ENCODE data around the gene MAGI2.
"Not testable (repeated sequence)": the region's sequence is repeated elsewhere in the genome, so short reads cannot be mapped to it uniquely, and the experiment has no call there.

Gene MAGI2

DNA sequence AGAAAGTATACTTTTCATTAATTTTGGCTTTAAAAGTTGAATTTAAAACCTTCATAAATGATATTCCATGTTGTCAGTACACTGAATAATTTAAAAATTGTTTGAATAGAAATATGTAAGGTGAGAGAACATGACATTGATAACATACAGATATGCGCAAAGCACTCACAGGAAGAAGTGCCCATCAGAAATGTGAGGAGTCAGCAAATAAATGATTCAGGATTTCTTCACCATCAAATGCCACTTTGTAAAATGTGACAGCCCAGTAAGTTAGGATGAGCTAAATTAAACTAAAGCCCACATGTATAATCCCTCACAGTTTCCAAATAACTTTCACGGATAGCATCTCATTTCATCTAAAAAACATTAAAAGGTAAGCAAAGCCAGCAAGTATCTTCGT lies 417.6 kb downstream of the MAGI2 start:
- no peak for DNase-seq

DNA sequence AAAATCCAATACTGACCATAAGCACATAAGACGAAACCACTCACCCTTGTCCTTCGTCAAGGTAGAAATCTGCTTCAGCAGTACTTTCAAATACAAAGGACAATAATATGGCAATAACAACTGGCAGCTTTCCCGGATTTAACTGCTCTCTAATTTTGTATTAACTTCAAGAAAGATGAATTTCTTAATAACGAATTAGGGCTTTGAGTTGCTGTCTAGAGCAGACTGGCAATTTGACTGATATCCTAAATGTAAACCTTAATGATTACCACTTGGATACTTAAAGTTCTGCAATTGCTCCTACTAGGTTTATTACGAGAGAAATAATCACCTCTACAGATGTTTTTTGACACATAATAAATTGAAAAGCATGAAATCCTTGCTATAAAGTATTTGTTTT lies 418.7 kb downstream of the MAGI2 start:
- DNase-seq, result no peak

DNA sequence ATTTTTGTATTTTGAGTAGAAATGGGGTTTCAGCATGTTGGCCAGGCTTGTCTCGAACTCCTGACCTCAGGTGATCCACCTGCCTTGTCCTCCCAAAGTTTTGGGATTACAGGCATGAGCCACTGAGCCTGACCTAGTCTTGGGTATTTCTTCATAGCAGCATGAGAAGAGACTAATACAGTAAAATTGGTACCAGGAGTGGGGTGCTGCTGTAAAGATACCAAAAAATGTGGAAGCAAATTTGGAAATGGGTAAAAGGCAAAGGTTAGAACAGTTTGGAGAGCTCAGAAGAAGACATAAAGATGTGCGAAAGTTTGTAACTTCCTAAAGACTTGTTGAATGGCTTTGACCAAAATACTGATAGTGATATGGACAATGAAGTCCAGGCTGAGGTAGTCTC lies 433.8 kb downstream of the MAGI2 start:
- DNase-seq, result not testable (repeated sequence)

DNA sequence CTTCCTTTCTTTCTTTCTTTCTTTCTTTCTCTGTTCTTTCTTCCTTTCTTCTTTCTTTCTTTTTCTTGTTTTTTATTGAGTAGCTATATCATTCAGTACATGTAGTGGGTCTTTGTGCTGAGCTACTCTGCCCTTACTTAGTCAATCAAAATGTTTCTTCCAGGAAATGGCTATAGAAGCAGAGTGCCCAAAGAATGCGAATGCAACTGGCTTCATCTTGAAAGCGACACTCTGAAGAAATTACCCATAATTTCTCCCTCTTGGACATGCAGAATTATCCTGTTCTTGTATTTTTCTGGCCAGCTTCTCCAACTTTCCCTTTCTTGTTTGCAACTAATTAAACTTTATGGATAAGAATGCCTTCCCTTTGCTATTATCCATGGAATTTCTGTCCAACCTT lies 441.5 kb downstream of the MAGI2 start:
- no peak for DNase-seq

DNA sequence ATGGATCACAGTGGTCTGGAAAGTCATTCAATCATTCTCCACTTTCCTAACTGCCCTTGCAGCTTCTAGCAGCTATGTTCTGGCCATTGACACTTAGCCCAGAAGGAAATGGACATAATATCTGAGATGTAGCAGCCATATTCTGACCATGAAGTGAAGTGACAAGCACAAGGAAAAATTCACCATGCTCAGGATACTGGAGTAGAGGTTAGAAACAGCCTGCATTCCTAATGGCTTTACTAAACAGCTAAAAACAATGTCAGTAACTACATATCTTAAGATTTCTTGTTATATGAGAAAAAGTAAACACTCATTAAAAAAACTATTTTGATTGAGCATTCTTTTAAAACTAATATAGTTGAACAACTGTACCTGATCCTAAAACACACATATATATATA lies 443.8 kb downstream of the MAGI2 start:
- DNase-seq, result no peak

DNA sequence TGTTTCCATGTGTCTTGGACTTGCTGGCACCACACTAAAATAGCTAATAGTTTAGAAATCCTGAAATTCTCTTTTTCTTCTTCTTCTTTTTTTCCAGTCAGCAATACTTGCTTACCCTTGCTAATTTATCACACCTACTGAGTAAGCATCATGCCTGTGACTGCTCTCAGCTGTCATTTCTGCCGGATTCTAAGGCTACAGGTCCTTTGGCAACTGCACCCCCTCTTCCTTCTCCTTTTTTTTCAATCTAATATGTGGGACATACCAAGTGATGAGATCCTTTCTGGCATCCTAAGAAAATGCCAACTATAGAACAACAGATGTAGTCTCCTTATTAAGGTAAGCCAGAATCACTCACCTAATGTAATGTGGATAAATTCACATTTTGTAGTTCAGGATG lies 444.7 kb downstream of the MAGI2 start:
- no peak for DNase-seq

DNA sequence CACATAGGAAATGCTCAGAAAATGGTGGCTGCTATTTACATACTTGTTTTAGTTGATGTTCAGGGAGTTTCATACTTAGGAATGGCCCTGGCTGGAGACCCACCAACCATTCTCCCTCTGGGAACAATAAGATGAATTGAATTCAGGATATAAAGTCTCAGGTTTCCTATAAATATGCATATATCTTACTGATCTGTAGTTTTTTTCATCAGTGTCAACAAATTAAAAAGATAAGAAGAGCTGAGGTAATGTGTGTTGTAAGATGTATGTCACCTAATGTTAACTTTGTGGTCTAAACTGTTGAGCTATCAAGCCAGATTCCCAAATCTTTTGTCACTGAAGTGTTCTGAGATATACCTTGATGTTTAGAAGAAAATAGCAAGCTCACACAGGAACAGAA lies 457.5 kb downstream of the MAGI2 start:
- no peak for DNase-seq

DNA sequence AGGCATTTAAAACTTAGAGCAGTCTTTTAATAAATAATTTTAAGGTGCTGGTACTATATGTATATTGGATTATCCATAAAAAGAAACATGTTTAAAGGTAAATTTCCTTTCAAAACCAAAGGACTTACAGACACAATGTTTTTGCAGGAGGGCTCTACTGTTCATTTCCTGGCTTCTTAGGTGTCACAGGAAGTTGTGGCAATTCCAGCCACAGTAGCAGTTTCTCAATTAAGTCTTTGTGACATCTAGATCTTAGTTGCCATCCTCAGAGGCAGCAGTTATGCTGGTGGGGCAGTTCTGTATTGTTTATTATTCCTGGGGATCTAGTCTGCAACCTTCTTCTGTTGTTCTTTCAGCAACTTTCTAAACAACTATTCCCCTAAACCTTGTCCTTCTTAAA lies 460.1 kb downstream of the MAGI2 start:
- DNase-seq, result no peak

DNA sequence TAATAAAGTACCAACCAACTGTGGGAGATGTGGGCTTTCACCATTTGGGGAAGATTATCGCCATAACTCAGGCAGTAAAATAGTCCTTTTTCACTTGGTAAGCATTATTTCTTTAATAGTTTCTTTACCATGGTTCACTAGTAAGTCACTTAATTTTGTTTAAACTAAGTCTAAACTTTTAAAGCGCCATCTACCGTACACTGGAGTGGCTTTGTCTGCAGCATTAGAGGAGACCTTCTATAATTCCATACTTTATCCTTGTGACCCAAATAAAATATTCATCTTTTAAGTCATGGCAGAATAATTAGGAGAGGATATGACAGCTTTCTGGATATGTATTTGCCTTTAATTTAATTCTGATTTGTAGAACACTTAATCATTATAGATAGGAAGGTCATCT lies 468.0 kb downstream of the MAGI2 start:
- no peak for DNase-seq

DNA sequence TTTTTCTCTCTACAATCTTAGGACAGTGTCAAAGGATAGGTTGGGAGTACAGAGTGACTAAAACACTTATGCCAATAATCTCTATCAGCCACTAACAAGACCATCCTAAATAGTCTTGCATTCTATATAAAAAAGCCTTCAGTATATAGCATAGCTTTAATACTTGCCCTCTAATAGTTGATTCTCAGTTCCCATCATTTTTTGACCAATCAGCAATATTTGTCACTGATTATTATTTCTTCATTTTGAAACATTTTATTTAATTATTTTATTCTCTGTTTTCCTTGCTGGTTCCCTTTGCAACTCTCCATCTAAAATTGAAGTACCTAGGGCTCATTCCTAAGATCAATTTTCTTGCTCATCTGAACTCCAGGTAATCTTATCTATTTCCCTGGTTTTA lies 470.0 kb downstream of the MAGI2 start:
- DNase-seq, result no peak

DNA sequence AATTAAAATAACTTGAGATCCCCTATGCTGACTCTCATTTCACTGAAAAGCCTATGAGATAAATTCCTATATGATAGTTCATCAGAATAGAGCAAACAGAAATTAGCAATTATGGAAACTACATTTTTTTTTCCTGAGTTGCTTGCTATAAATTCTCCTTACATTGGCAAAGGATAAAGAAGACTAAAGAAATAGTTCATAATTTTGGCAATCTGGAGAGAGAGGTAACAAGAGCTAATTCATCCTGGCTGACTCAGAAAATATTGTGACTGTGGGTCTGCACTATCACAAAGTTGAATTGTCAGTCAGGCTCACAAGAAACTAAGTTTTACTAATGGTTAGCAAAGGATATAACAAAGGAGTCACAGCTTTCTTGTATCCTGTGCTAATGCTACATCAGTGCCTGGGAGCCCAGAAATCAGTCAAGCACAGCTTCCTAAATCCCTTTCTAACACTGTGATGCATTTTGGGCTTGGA lies 483.0 kb downstream of the MAGI2 start:
- no peak for DNase-seq

DNA sequence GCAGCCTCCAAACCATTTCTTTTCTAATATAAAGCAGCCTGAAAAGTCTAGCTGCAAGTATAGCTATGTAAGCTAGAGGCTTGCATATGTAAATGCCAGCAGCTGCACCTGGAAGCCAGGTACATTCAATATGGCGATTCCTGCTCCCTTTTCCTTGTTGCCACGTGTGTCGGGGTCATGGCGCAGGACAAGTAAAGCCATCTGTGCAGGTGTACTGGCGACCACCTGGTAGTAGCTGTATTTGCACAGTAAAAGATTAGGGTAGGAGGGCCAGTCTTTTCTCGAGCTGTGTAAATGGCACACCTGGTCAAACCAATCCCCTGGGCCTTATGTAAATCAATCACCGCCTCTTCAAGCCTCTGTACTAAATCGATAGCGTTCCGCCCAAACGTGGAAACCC lies 484.5 kb downstream of the MAGI2 start:
- no peak for DNase-seq

DNA sequence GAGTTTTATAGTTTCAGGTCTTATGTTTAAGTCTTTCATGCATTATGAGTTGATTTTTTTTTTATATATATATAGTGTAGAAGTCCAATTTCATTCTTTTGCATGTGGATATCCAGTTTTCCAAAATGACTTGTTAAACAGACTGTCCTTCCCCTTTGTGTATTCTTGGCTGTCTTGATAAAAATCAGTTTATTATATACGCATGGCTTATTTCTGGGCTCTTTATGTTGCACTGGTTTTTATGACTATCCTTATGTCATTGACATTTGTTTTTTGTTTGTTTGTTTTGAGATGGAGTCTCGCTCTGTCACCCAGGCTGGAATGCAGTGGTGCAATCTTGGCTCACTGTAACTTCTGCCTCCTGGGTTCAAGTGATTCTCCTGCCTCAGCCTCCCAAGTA lies 485.9 kb downstream of the MAGI2 start:
- DNase-seq, result not testable (repeated sequence)

DNA sequence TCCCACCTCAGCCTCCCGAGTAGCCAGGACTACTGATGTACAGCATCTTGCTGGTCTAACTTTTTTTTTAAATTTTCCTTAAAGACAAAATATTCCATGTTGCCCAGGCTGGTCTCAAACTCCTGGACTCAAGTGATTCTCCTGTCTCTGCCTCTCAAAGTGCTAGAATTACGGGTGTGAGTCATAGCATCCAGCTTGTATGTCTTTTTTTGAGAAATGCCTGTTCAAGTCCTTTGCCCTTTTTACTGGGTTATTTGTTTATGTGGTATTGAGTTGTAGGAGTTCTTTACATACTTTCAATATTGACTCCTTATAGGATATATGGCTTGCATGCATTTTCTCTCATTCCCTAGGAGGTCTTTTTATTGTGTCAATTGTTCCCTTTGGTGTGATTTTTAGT lies 486.4 kb downstream of the MAGI2 start:
- DNase-seq, result no peak

DNA sequence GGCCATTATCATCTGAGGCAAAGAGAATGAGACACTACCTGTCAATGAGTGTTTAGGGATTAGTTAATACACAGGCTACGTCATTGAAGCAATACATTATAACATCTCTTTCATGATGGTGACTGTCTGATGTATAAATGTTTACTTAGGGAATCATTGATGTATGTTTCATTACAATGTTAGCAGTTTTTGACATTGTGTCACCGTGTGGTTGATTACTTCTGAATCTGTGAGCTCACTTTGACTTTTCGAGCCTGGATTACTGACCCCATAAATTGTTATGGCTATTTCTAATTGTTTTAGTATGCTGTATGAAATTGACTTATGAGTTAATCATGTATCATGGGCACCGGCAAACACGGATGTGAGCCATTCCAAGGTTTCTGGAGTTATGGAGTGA lies 494.0 kb downstream of the MAGI2 start:
- no peak for DNase-seq

DNA sequence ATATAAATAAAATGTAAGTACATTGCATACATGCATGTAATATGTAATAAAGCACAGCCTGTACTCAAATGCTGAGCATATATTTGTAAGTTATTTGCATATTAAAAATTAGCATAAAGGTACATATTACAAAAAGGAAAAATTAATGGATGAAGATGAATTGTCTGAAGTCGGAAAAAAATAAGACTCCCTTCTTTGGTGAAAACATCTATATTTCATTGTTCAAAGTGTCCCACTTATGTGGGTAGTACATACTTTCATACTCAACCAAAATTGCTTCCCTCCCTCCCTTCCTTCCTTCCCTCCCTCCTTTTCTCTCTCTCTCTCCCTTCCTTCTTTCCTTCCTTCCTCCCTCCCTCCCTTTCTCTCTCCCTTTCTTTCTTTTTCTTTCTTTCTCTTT lies 498.1 kb downstream of the MAGI2 start:
- DNase-seq, result no peak

DNA sequence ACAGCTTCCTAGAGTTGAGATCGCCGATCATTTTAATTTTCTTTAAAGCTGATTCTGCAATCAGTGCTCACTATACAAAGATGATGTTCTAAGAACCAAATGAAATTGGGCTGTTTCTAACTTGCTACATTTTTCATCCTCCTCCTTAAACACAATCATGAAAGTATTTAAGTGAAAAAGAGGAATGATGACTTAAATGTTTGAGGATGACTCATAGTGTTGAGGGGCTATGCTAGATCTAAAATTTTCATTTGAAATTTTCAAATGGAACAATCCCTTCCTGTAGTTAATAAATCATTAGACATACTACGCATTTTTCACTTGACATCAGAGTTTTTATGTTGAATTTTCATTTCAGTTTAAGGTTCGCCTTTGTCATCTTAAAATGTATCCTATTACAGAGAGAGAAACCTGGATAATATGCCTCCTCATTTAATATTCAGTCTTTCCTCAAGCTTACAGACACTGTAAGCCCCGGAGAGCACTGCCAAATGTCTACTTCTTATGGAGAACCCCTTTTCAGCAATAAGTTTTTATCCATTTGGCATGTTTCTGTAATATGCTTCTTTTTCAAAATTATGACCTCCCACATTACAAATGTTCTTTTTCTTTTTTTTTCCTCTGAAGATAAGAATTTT lies 499.6 kb downstream of the MAGI2 start:
- DNase-seq, result no peak

DNA sequence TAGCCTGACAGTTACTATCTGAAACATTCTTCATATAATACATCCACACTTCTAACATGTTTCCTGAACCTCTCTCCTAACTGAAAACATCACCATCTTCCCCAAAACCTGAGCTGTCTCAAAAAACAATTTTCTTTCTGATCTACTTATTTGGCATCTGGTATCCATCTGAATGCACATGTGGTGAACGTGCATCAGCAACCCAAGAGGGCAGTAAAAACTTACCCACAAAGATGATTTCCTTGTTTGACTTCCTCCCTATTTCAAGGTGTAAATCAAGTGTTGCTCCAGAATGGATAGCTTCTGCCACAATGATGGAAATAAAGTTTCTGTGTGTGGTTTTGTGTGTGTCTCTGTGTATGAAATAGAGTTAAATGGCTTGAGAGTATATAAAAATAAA lies 500.4 kb downstream of the MAGI2 start:
- DNase-seq, result no peak

DNA sequence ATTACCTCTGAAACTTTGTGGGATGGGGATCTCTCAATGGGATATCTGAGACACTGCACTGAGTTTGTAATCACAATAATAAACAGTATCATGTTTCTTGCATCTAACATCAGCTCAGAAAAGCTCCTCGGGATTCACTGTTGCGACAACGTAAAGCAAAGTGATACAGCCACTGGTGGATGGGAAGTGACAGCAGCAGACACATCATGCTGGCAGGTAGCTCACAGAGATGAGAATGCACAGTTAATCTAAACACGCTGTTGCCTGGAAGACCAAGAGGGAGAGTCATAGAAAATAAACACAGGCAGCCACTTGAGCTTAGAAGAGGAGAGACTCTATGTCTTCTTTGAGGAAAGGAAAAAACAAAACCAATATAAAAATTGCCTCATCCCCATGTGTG lies 513.8 kb downstream of the MAGI2 start:
- DNase-seq, result no peak

DNA sequence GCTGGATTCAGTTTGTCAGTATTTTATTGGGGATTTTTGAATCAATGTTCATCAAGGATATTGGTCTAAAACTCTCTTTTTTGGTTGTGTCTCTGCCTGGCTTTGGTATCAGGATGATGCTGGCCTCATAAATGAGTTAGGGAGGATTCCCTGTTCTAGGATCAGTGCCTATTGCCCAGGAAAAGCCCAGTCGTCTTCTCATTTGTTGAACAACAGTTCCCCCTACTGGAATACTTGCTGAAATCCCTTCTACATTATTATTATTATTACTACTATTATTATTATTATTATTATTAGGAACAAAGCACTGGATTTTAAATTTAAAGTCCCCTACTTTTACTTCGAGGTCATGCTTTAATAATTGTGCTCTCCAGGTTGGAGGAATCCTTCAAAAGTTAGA lies 528.9 kb downstream of the MAGI2 start:
- DNase-seq, result no peak

DNA sequence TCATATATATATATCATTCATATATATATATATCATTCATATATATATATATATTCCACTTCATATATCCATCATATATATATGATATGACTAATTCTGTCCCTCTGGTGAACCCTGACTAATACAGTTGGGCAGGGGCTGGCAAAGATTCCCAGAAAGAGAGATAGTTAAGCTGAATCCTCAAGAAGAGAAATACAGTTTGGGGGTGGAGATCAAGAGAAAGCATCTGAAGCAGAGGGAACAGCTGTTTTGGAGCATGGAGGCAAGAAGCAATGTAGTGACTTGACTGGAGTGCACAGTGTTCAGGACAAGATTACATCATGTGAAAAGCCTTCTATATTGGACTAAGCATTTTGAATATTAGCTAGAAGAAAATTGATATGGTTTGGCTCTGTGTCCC lies 540.7 kb downstream of the MAGI2 start:
- no peak for DNase-seq

DNA sequence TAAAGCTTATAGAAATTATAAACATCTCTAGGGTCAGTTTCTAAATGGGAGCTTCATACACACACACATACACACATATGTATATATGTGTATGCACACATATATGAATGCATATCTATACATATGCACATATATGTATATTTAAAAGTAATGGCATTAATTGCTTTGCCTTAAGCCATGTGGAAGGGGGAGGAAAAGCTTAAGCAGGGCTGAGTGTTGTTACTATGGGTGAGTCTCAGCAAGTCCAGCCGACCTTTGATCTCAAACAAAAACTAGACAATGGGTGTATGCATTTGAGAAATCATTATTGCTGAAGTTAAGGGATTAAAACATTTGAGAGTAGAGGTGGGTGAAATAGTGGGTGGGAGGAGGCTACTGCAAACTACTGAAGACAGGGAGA lies 546.7 kb downstream of the MAGI2 start:
- DNase-seq, result no peak

DNA sequence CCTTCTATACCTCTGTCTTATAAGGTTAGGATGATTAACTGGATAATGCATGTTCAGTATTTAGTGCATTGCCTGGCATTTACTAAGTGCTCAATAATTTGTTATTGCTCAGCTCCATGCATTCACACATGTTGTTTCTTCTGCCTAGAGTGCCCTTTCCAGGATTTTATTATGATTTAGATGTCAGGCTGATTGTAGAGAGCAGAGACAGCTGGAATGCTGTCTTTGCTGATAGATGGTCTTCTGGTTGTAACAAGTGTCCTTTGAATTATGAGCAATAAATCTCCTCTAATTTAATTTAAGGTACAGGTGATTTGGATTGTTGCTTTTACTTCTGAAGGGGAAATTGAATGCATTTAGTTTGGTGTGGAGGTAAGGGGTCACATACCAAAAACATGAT lies 548.0 kb downstream of the MAGI2 start:
- no peak for DNase-seq

DNA sequence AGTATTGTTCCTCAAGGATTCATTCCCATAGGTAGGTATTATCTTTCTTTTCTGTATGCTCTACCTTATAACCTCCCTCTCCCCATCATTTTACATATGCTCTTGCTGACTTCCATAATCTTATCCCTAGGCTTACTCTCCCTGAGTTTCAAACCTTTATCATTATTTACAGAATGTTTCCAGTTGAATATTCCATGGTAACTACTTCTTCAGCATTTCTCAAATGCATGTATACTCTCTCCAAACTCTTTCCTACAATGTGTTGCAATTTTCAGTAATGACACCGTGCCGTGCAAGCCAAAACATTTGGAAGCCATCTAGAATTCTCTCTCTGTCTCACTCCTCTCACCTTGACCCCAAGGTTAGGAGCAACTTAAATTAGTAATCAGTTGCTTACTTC lies 548.5 kb downstream of the MAGI2 start:
- DNase-seq, result no peak

DNA sequence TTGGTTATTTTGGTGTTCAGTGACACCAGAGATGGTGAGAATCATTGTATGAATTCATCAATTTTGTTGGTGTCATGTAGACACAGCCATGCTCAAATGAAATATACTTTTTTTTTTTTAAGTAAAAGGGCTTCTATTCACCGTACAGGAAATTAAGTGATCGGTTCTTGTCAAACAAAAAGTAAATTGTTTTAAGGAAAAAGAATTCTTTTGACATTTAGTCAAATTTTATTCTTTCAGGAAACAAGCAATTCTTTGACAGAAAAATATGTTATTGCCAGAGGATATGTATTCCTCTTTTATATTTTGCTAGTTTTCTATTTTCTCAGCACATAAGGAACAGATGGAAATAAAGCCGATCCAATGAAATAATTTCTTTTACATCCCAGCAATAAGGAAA lies 551.9 kb downstream of the MAGI2 start:
- no peak for DNase-seq

DNA sequence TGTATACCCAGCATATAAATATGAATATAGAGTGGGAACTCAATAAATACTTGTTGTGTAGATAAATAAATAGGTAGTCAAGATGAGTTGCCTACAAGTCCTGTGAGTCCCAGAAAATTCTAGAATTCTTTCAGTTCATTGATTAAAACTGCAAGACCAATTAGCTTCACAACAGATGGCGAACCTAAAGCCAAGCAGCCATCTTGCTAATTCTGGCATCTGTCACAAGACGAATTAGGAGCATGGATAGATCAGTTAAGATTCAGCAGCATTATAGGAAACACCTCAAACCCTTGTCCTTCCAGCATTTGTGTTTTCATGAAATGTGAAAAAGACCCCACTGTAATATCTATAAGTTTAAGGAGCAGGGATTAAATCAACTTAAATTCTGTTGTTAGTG lies 552.7 kb downstream of the MAGI2 start:
- no peak for DNase-seq

Data from stimulated activated CD4-positive, alpha-beta T cell treated with anti-CD3 and anti-CD28 coated beads, Interleukin-2, amount 100 ng/mL, for 48 hours (primary cell).